Stomach smooth muscle (tissue), 2 donors: ENCODE data around the gene CPTP.
"Not testable (repeated sequence)": the region's sequence is repeated elsewhere in the genome, so short reads cannot be mapped to it uniquely, and the experiment has no call there.

Experiments used
- H3K27ac ChIP-seq: one replicate; pipeline ENCODE4 v1.7.0; 2013; ENCODE audit warnings: mild to moderate bottlenecking, low read length, inconsistent platforms
- H3K27me3 ChIP-seq, 2 donors: one replicate each; pipeline ENCODE4 v1.7.0; 2013; ENCODE audit warnings: low read length in 2 of 2; ENCODE audit not compliant: insufficient read depth in 2 of 2, control insufficient read depth in 1 of 2
- H3K36me3 ChIP-seq, 2 donors: one replicate each; pipeline ENCODE4 v1.7.0; 2013; ENCODE audit warnings: low read length in 2 of 2; ENCODE audit not compliant: control insufficient read depth in 2 of 2, insufficient read depth in 2 of 2
- H3K4me1 ChIP-seq: one replicate; pipeline ENCODE4 v1.7.0; 2013; ENCODE audit warnings: low read length; ENCODE audit not compliant: control insufficient read depth, insufficient read depth
- H3K4me3 ChIP-seq, 2 donors: one replicate each; pipeline ENCODE4 v1.7.0; 2013; ENCODE audit warnings: low read length in 2 of 2
- H3K9ac ChIP-seq, 2 donors: one replicate each; pipeline ENCODE4 v1.7.0; 2013; ENCODE audit warnings: low read length in 2 of 2, mild to moderate bottlenecking in 1 of 2
- H3K9me3 ChIP-seq, 2 donors: one replicate each; pipeline ENCODE4 v1.7.0; 2013; ENCODE audit warnings: low read length in 2 of 2; ENCODE audit not compliant: control insufficient read depth in 2 of 2
- donor health status: healthy.
- donor health status: Pancreatic carcinoma.

Gene CPTP

GRCh38 chr1:1315435-1315954, 9.1 kb upstream of the CPTP start:
- H3K9me3 ChIP-seq, result no peaks in the 10 kb centered on the region
- no peaks in the 10 kb centered on the region for H3K27me3 ChIP-seq
- H3K27ac ChIP-seq, result peak overlapping the region; percentile 11
- H3K9ac ChIP-seq, result no peak overlapping the region
- H3K4me3 ChIP-seq, result no peak overlapping the region
- peaks cover 31 to 37% of the 10 kb centered on the region in 2 donors for H3K36me3 ChIP-seq
- H3K4me1 ChIP-seq, result peaks cover 29% of the 10 kb centered on the region

GRCh38 chr1:1316199-1316598, 8.4 kb upstream of the CPTP start:
- Histone ChIP-seq H3K4me3 (peak overlapping the region in 1 of 2 donors; percentile 22), H3K36me3 (peaks cover 28 to 37% of the 10 kb centered on the region in 2 donors), H3K4me1 (peaks cover 36% of the 10 kb centered on the region)
- H3K27me3 ChIP-seq, H3K9ac ChIP-seq, H3K27ac ChIP-seq, H3K9me3 ChIP-seq: not testable (repeated sequence)

- no peak overlapping the region for H3K9ac ChIP-seq
- H3K36me3 ChIP-seq, result peaks cover 21 to 31% of the 10 kb centered on the region in 2 donors
Observed at GRCh38 chr1:1317420-1317819, 7.2 kb upstream of the CPTP start.

DNA sequence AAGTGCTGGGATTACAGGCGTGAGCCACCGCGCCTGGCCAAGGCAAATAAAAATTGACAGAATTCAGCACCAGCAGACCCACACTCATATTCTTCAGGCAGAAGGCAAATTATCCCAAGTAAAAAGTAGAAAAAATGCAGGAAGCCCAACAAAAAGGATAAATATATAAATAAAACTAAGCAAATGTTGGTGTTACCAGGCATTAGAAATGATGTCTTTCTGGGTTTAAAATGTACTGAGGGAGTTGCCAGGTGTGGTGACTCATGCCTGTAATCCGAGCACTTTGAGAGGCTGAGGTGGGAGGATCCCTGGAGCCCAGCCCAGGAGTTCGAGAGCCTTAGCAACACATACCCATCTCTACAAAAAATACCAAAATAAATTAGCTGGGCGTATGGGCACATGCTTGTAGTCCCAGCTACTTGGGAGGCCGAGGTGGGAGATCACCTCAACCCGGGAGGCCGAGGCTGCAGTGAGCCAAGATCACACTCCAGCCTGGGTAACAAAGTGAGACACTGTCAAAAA, 6.4 kb upstream of the CPTP start:
- Histone ChIP-seq H3K9ac (no peak overlapping the region), H3K36me3 (peaks cover 21 to 23% of the 10 kb centered on the region in 2 donors), H3K27ac (peak overlapping the region; percentile 53), H3K9me3 (no peaks in the 10 kb centered on the region), H3K4me3 (no peak overlapping the region), H3K27me3 (no peaks in the 10 kb centered on the region), H3K4me1 (peaks cover 50% of the 10 kb centered on the region)

More at GRCh38 chr1:1317420-1317819, 7.2 kb upstream of the CPTP start:
- Histone ChIP-seq H3K4me1 (peaks cover 44% of the 10 kb centered on the region), H3K4me3 (no peak overlapping the region), H3K27me3 (no peaks in the 10 kb centered on the region), H3K9me3 (no peaks in the 10 kb centered on the region), H3K27ac (no peak overlapping the region)

DNA sequence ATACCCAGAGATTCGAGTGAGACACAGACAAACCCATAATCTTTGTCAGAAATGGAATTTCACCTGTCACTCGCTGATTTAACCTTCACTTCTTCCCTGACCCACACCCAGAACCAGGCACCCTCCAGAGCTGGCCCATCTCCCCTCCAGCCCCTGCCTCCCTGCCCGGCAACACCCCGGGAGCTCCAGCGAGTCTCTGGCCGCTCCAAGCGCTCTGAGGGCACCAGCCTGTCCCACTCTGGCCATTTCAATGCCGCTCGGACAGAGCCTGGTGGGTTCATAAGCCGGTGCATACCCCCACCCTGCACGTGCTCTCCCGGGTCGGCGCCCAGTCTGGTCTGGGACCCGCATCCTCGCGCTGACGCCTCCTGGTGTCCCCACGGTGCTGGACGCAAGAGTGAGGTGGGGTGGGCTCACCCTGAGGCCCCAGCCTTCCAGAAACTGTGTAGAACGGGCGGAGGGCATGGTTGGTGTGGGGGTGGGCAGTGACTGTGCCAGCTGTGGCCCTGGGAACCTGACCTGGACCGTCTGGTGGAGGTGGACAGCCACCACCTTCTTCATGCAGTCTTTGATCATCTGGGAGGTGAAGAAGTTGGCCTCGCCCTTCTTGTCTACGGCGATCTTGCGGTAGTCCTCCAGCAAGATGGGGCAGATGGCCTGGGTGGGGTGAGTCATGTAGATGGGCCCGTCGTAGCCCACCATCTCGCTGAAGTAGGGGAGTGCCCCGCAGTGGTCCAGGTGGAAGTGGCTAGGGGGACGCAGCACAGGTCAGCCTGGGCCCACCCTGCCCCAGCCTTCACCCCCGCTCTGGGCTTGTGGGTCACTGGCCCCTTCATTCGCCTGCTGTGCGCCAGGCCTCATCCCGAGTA, 5.6 kb upstream of the CPTP start:
- Histone ChIP-seq H3K4me1 (peaks cover 55% of the 10 kb centered on the region), H3K36me3 (peaks cover 15 to 16% of the 10 kb centered on the region in 2 donors)

DNA sequence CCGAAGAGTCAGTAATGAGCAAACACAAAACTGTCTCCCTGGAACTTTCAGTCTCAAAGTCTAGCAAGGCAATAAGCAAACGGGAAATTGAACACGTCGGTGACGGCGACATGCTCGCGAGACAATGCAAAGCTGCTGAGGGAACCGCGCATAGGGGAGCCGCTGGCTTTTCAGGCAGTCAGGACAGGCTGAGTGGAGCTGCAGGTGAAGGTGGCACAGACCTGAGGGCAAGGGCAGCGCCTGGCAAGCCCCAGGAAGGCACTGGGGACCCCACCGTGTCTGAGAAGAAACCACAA, 5.0 kb upstream of the CPTP start:
- Histone ChIP-seq H3K9me3 (no peaks in the 10 kb centered on the region), H3K9ac (no peak overlapping the region), H3K27ac (peak overlapping the region; percentile 46), H3K4me1 (peaks cover 55% of the 10 kb centered on the region), H3K36me3 (peaks cover 10 to 13% of the 10 kb centered on the region in 2 donors), H3K4me3 (no peak overlapping the region), H3K27me3 (no peaks in the 10 kb centered on the region)

More for the DNA sequence above, 5.6 kb upstream of the CPTP start:
- no peaks in the 10 kb centered on the region for H3K27me3 ChIP-seq
- no peak overlapping the region for H3K9ac ChIP-seq
- H3K4me3 ChIP-seq, result no peak overlapping the region
- H3K9me3 ChIP-seq, result no peaks in the 10 kb centered on the region
- peak overlapping the region; percentile 46 for H3K27ac ChIP-seq

GRCh38 chr1:1320666-1321448, 3.7 kb upstream of the CPTP start:
- Histone ChIP-seq H3K27me3 (no peaks in the 10 kb centered on the region), H3K27ac (no peak overlapping the region), H3K36me3 (peaks cover 3 to 9% of the 10 kb centered on the region in 2 donors), H3K9me3 (no peaks in the 10 kb centered on the region), H3K4me3 (no peak overlapping the region), H3K4me1 (peaks cover 64% of the 10 kb centered on the region), H3K9ac (no peak overlapping the region)

DNA sequence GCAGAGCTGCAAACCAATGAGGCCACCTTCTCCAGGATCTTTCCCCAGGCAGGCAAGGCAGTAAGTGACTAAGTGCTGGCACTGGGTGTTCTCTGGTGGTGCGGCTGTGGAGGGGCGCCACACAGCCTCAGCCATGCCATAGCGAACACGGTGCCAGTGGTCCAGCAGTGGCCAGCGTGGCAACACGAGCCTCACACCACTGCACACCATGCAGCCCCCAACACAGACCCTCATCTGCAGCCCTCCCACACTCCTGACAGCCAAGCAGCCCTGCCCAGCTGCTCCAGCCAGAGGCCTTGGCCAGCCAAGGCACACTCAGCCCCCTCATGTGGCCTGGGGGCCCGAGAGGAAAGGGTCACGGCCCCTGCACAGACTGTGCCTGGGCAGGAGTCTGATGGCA, 3.1 kb upstream of the CPTP start:
- H3K4me1 ChIP-seq, result peaks cover 68% of the 10 kb centered on the region
- no peak overlapping the region for H3K4me3 ChIP-seq
- peaks cover 3 to 9% of the 10 kb centered on the region in 2 donors for H3K36me3 ChIP-seq
- H3K9me3 ChIP-seq, result no peaks in the 10 kb centered on the region
- no peak overlapping the region for H3K9ac ChIP-seq
- H3K27ac ChIP-seq, result no peak overlapping the region
- no peaks in the 10 kb centered on the region for H3K27me3 ChIP-seq

DNA sequence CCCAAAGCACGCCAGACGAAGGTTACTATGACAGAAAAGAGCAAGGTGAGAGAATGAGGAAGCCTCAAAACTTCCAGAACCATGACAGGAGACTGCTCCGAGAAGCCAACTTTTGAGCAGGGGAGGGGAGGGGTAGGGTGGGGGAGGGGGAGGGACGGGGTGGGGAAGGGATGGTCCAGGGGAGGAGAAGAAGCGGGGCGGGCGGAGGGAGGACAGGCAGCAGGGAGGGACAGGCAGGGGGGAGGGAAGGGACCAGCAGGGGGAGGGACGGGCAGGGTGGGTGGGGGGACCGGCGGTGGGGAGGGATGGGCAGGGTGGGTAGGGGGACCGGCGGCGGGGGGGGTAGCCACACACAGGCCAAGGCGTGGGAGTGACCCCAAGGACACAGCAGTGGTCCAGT, 2.2 kb upstream of the CPTP start:
- Histone ChIP-seq H3K9me3 (no peaks in the 10 kb centered on the region), H3K4me3 (no peak overlapping the region), H3K27ac (no peak overlapping the region), H3K27me3 (no peaks in the 10 kb centered on the region), H3K9ac (no peak overlapping the region), H3K36me3 (peaks cover 3 to 11% of the 10 kb centered on the region in 2 donors), H3K4me1 (peaks cover 71% of the 10 kb centered on the region)

GRCh38 chr1:1322952-1323351, 1.6 kb upstream of the CPTP start:
- Histone ChIP-seq H3K9ac (no peak overlapping the region), H3K36me3 (peaks cover 6 to 11% of the 10 kb centered on the region in 2 donors), H3K4me3 (peak overlapping the region in 1 of 2 donors; percentile 35), H3K27me3 (no peaks in the 10 kb centered on the region), H3K4me1 (peaks cover 66% of the 10 kb centered on the region), H3K27ac (no peak overlapping the region), H3K9me3 (no peaks in the 10 kb centered on the region)
